Muscle of leg (tissue), 11 donors: ENCODE data around the gene PEX11G. TPM values are rescaled to one million over a fixed set of nuclear protein-coding genes. Genes with fewer than 3 reads are reported as not detected.

Experiments
- DNase-seq: peaks from one replicate; pipeline ENCODE4 v3.0.0; 2013
- H3K27ac ChIP-seq: one replicate; pipeline ENCODE4 v1.5.1; 2013; ENCODE audit warnings: mild to moderate bottlenecking, low read length, control low read depth
- H3K27me3 ChIP-seq: one replicate; pipeline ENCODE4 v1.6.1; 2013; ENCODE audit warnings: low read length; ENCODE audit not compliant: control insufficient read depth, insufficient read depth
- H3K36me3 ChIP-seq: one replicate; pipeline ENCODE4 v1.6.1; 2013; ENCODE audit warnings: low read length; ENCODE audit not compliant: control insufficient read depth, insufficient read depth
- H3K4me1 ChIP-seq: one replicate; pipeline ENCODE4 v1.6.1; 2013; ENCODE audit warnings: low read length; ENCODE audit not compliant: control insufficient read depth, insufficient read depth
- H3K4me3 ChIP-seq: one replicate; pipeline ENCODE4 v1.5.1; 2013; ENCODE audit warnings: low read length, control low read depth
- H3K9me3 ChIP-seq: replicated peaks from 2 replicates; pipeline ENCODE4 v1.6.1; 2013; ENCODE audit warnings: low read depth, low read length; ENCODE audit not compliant: control insufficient read depth
- WGBS: methylation state at CpG from one replicate; pipeline ENCODE4 v1.1.5; 2013; ENCODE audit warnings: missing lambda C conversion rate; ENCODE audit not compliant: insufficient coverage; 5-methylcytosine and 5-hydroxymethylcytosine counted together
- polyA plus RNA-seq, 8 donors: library from polyadenylated mRNA; unstranded; fragments of 120-200 nt; gene quantifications; one replicate each; pipeline versions ENCODE4 v1.2.1 to v1.2.3, GENCODE V29; 2013; ENCODE audit warnings: inconsistent platforms in 1 of 8, low replicate concordance in 1 of 8; ENCODE audit not compliant: insufficient read length in 8 of 8, insufficient read depth in 1 of 8
- total RNA-seq: library from RNA; stranded (reverse); fragments of 120-200 nt; gene quantifications from one replicate; pipeline ENCODE4 v1.2.4, GENCODE V29; 2013

Gene PEX11G
- total and polyA plus RNA-seq, 9 donors = 2.0 to 3.9 (median 2.5) TPM

GRCh38 chr19:7494416-7495098, 5.7 kb upstream of the PEX11G start:
- no peaks in the 10 kb centered on the region for H3K9me3 ChIP-seq
- H3K4me3 ChIP-seq = no peak overlapping the region
- peaks cover 12% of the 10 kb centered on the region for H3K4me1 ChIP-seq
- peak overlapping the region; percentile 77 for H3K27ac ChIP-seq
- WGBS = 33% methylated on average over 9 of the region's 13 CpGs
- no peaks in the 10 kb centered on the region for H3K27me3 ChIP-seq
- no peaks in the 10 kb centered on the region for H3K36me3 ChIP-seq
- peak; percentile 73 for DNase-seq

GRCh38 chr19:7492558-7492957, 3.7 kb upstream of the PEX11G start:
- H3K4me1 ChIP-seq = peaks cover 24% of the 10 kb centered on the region
- H3K36me3 ChIP-seq = no peaks in the 10 kb centered on the region
- no peaks in the 10 kb centered on the region for H3K9me3 ChIP-seq
- no peak for DNase-seq
- peak overlapping the region; percentile 1 for H3K27ac ChIP-seq
- no peaks in the 10 kb centered on the region for H3K27me3 ChIP-seq
- H3K4me3 ChIP-seq = no peak overlapping the region
- WGBS = 78% methylated on average over 11 of the region's 11 CpGs

GRCh38 chr19:7492142-7492541, 3.3 kb upstream of the PEX11G start:
- H3K4me1 ChIP-seq = peaks cover 24% of the 10 kb centered on the region
- H3K36me3 ChIP-seq = no peaks in the 10 kb centered on the region
- H3K4me3 ChIP-seq = no peak overlapping the region
- H3K27me3 ChIP-seq = no peaks in the 10 kb centered on the region
- peak overlapping the region; percentile 20 for H3K27ac ChIP-seq
- WGBS = no CpG with 5 or more reads among the region's 4 CpGs
- DNase-seq = no peak
- no peaks in the 10 kb centered on the region for H3K9me3 ChIP-seq

GRCh38 chr19:7489609-7490044, 792 bp upstream of the PEX11G start:
- H3K27ac ChIP-seq = peak overlapping the region; percentile 67
- no peaks in the 10 kb centered on the region for H3K27me3 ChIP-seq
- peaks cover 20% of the 10 kb centered on the region for H3K4me1 ChIP-seq
- 85% methylated on average over 7 of the region's 11 CpGs for WGBS
- H3K36me3 ChIP-seq = no peaks in the 10 kb centered on the region
- DNase-seq = no peak
- no peaks in the 10 kb centered on the region for H3K9me3 ChIP-seq
- H3K4me3 ChIP-seq = no peak overlapping the region

GRCh38 chr19:7486923-7487322, 1.9 kb downstream of the PEX11G start:
- no peak for DNase-seq
- Histone ChIP-seq H3K4me1 (peaks cover 21% of the 10 kb centered on the region), H3K27me3 (no peaks in the 10 kb centered on the region), H3K9me3 (no peaks in the 10 kb centered on the region), H3K27ac (no peak overlapping the region), H3K4me3 (no peak overlapping the region), H3K36me3 (no peaks in the 10 kb centered on the region)
- WGBS = 61% methylated on average over 2 of the region's 2 CpGs

- no peaks in the 10 kb centered on the region for H3K36me3 ChIP-seq
- 81% methylated on average over 16 of the region's 17 CpGs for WGBS
- DNase-seq = no peak
- H3K27ac ChIP-seq = no peak overlapping the region
- no peak overlapping the region for H3K4me3 ChIP-seq
- no peaks in the 10 kb centered on the region for H3K27me3 ChIP-seq
- H3K4me1 ChIP-seq = peaks cover 22% of the 10 kb centered on the region
- no peaks in the 10 kb centered on the region for H3K9me3 ChIP-seq
These were observed 5.1 kb downstream of the PEX11G start for GRCh38 chr19:7483720-7484201.

- DNase-seq = peak; percentile 39
- H3K9me3 ChIP-seq = no peaks in the 10 kb centered on the region
- H3K27me3 ChIP-seq = no peaks in the 10 kb centered on the region
- no peak overlapping the region for H3K4me3 ChIP-seq
- H3K27ac ChIP-seq = no peak overlapping the region
- H3K4me1 ChIP-seq = peaks cover 16% of the 10 kb centered on the region
- WGBS = 45% methylated on average over 30 of the region's 37 CpGs
- H3K36me3 ChIP-seq = no peaks in the 10 kb centered on the region
These were observed 6.0 kb downstream of the PEX11G start for GRCh38 chr19:7482584-7483439.

- Histone ChIP-seq H3K4me3 (no peak overlapping the region), H3K27me3 (no peaks in the 10 kb centered on the region), H3K36me3 (no peaks in the 10 kb centered on the region), H3K9me3 (no peaks in the 10 kb centered on the region), H3K4me1 (peaks cover 16% of the 10 kb centered on the region), H3K27ac (peak overlapping the region; percentile 35)
- peak; percentile 65 for DNase-seq
- 68% methylated on average over 5 of the region's 7 CpGs for WGBS
These were observed 7.9 kb downstream of the PEX11G start for GRCh38 chr19:7480970-7481255.

- peak overlapping the region; percentile 79 for H3K27ac ChIP-seq
- H3K27me3 ChIP-seq = no peaks in the 10 kb centered on the region
- DNase-seq = peak; percentile 51
- peaks cover 16% of the 10 kb centered on the region for H3K4me1 ChIP-seq
- WGBS = 47% methylated on average over 9 of the region's 11 CpGs
- H3K9me3 ChIP-seq = no peaks in the 10 kb centered on the region
- no peak overlapping the region for H3K4me3 ChIP-seq
- H3K36me3 ChIP-seq = peaks cover 2% of the 10 kb centered on the region
These were observed 8.4 kb downstream of the PEX11G start for GRCh38 chr19:7480222-7480969.

- H3K27ac ChIP-seq = no peak overlapping the region
- peaks cover 2% of the 10 kb centered on the region for H3K36me3 ChIP-seq
- peaks cover 16% of the 10 kb centered on the region for H3K4me1 ChIP-seq
- H3K9me3 ChIP-seq = no peaks in the 10 kb centered on the region
- no peak for DNase-seq
- no peak overlapping the region for H3K4me3 ChIP-seq
- no peaks in the 10 kb centered on the region for H3K27me3 ChIP-seq
- WGBS = 83% methylated on average over 7 of the region's 9 CpGs
These were observed 10.0 kb downstream of the PEX11G start for GRCh38 chr19:7478843-7479227.
